ENCODE results near the gene YEATS4.

Gene YEATS4

DNA sequence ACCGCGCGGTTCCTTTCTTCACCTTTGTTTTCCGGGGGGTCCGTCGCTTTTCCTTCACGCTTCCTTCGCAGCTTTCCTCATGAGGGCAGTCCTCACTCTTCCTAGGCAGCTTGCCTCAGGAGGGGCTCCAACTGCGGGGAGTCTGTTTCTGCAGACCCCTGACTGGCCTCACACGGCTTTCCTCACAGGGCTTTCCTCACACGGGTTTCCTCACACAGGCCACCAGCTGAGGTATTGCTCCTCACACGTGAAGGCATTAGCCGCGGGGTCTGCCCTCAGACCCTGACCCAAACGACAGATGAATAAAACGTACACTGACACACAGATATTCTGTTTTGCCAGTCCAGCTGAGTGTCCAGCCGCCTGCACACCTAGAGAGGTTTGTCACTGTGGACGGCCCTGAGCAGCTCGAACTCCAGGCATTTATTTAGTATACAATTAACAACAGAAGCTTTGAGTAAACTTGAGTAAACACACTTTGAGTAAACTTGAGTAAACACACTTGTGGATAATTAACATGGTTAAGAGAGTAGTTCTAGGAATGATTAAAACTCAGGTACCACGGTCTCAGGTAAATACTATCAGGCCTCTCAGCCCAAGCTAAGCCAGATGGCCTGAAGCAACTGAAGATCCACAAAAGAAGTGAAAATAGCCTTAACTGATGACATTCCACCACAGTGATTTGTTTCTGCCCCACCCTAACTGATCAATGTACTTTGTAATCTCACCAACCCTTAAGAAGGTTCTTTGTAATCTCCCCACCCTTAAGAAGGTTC is 27.4 kb upstream of the YEATS4 start:
- Histone ChIP-seq H3K27me3 (replicated peaks; ENCODE audit: control insufficient read depth, insufficient read depth, low read length) (no peaks in the 10 kb centered on the region), H3K4me3 (replicated peaks; ENCODE audit: low read depth, low read length) (no peak overlapping the region), H3K36me3 (ENCODE audit: control insufficient read depth, insufficient read depth, low read length) (no peaks in the 10 kb centered on the region)
- TF ChIP-seq, protein P1, sequence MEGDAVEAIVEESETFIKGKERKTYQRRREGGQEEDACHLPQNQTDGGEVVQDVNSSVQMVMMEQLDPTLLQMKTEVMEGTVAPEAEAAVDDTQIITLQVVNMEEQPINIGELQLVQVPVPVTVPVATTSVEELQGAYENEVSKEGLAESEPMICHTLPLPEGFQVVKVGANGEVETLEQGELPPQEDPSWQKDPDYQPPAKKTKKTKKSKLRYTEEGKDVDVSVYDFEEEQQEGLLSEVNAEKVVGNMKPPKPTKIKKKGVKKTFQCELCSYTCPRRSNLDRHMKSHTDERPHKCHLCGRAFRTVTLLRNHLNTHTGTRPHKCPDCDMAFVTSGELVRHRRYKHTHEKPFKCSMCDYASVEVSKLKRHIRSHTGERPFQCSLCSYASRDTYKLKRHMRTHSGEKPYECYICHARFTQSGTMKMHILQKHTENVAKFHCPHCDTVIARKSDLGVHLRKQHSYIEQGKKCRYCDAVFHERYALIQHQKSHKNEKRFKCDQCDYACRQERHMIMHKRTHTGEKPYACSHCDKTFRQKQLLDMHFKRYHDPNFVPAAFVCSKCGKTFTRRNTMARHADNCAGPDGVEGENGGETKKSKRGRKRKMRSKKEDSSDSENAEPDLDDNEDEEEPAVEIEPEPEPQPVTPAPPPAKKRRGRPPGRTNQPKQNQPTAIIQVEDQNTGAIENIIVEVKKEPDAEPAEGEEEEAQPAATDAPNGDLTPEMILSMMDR (IDR thresholded peaks at IDR 0.05; ENCODE audit: insufficient read depth, low read length, poor library complexity, severe bottlenecking), result no peak
- DNase-seq (ENCODE audit: extremely low read depth, insufficient read length), result no peak

DNA sequence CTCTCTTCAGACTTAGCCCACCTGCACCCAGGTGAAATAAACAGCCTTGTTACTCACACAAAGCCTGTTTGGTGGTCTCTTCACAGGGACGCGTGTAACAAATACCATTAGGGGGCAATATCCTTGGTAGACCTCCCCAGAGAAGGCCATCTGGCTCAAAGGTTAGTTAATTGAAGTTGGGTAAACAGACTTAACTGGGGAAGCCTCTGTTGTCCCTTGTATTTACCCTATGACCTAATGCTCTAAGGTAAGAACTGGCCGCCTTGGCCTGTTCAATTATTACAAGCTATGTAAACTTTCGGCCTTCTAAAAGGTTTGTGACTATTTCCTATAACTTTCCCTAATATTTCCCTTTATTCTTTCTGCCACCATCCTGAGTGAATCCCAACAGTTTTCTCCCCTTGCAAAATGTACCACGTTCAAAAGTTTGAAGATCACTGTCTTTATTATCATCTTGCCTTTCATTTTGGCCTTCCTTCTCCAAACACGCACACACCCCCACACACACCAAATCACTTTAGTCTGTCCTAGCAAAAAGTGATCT is 26.7 kb upstream of the YEATS4 start:
- H3K4me3 ChIP-seq (replicated peaks; ENCODE audit: low read depth, low read length), result no peak overlapping the region
- no peak for DNase-seq (ENCODE audit: extremely low read depth, insufficient read length)
- TF ChIP-seq, protein P1 (IDR thresholded peaks at IDR 0.05; ENCODE audit: insufficient read depth, low read length, poor library complexity, severe bottlenecking), result no peak
- H3K36me3 ChIP-seq (ENCODE audit: control insufficient read depth, insufficient read depth, low read length), result no peaks in the 10 kb centered on the region
- H3K27me3 ChIP-seq (replicated peaks; ENCODE audit: control insufficient read depth, insufficient read depth, low read length), result no peaks in the 10 kb centered on the region

DNA sequence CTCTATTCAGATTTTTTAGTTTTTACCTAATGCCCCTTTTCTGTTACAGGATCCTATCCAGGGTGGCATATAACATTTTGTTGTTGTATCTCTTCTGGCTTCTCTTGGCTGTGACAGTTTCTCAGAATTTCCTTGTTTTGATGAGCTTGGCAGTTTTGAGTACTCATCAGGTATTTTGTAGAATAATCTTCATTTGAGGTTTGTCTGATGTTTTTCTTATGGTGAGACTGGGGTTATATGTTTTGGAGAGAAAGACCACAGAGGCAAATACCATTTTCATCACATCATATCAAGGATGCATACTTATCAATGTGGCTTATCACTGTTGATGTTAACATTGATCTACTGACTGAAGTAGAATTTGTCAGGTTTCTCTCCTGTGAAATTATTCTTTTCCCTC is 25.4 kb upstream of the YEATS4 start:
- Histone ChIP-seq H3K4me3 (replicated peaks; ENCODE audit: low read depth, low read length) (no peak overlapping the region), H3K36me3 (ENCODE audit: control insufficient read depth, insufficient read depth, low read length) (no peaks in the 10 kb centered on the region), H3K27me3 (replicated peaks; ENCODE audit: control insufficient read depth, insufficient read depth, low read length) (no peaks in the 10 kb centered on the region)
- no peak for DNase-seq (ENCODE audit: extremely low read depth, insufficient read length)
- TF ChIP-seq, protein P1 (IDR thresholded peaks at IDR 0.05; ENCODE audit: insufficient read depth, low read length, poor library complexity, severe bottlenecking), result no peak

DNA sequence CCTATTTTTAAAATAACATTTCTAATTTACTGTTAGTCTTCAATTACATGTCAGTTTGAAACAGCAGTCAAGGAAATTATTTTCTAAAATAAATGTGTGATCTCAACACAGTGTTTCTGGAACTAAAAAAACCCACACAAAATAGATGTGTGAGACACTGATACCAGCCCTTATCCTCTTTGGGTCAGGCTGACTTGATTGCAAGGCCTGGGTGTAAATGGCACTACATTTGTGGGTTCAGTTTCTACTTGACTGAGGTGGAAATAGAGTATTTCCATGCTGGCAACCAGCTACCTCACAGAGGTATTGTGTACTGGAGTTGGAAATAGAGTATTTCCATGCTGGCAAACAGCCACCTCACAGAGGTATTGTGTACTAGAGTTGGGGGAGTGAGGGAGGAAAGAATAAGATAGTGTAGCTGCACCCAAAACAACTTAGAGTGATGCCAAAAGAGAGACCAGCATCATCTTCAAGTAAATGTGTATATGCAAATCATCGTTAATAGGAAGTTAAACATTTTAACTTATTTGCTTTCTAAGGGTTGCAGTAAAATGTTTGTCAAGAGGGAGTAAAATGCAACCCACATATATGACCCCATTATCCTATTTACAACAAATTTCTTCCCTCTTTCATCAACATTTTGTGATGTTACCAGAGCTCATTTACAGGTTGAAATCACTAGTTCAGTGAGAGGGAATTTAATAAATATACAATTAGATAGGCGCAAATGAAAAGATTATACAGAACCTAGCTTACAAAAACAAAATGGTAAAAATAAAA is 22.0 kb upstream of the YEATS4 start:
- H3K4me3 ChIP-seq (replicated peaks; ENCODE audit: low read depth, low read length), result no peak overlapping the region
- H3K36me3 ChIP-seq (ENCODE audit: control insufficient read depth, insufficient read depth, low read length), result no peaks in the 10 kb centered on the region
- no peak for DNase-seq (ENCODE audit: extremely low read depth, insufficient read length)
- TF ChIP-seq, protein P1 (IDR thresholded peaks at IDR 0.05; ENCODE audit: insufficient read depth, low read length, poor library complexity, severe bottlenecking), result no peak
- H3K27me3 ChIP-seq (replicated peaks; ENCODE audit: control insufficient read depth, insufficient read depth, low read length), result no peaks in the 10 kb centered on the region; the same call in 1 of the 2 replicates

DNA sequence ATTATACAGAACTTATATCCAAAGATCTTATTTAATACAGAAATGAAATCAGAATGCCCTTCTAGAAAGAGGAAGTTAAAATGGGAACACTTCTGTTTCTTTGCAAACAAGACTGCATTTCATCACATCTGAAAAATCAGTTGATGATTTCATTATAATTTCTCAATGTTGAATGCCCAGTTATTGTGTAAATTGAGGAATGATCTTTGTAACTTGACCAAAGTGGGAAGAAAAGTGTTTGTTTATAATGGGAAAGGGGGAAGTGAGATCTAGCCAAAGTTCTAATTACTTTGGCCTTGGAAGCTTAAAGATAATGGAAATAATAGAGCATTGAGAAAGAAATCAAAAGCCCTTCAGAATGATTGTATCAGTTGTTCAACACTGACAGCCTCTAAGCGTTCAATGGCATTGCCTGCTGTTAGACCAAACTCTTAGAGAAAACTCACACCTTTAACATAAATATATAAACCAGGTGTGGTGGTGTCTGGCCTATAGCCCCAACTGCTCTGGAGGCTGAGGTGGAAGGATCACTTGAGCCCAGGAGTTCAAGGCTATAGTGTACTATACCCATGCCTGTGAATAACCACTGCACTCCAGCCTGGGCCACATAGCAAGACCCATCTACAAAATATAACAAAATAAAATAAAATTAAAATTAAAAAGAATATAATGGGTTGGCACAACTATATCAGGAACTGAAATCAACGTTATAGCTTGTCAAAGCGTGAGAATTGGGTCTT is 21.3 kb upstream of the YEATS4 start:
- TF ChIP-seq, protein P1 (IDR thresholded peaks at IDR 0.05; ENCODE audit: insufficient read depth, low read length, poor library complexity, severe bottlenecking), result no peak
- no peak for DNase-seq (ENCODE audit: extremely low read depth, insufficient read length)
- no peaks in the 10 kb centered on the region for H3K36me3 ChIP-seq (ENCODE audit: control insufficient read depth, insufficient read depth, low read length)
- no peak overlapping the region for H3K4me3 ChIP-seq (replicated peaks; ENCODE audit: low read depth, low read length)
- no peaks in the 10 kb centered on the region; the same call in 1 of the 2 replicates for H3K27me3 ChIP-seq (replicated peaks; ENCODE audit: control insufficient read depth, insufficient read depth, low read length)

Measured in GM06990 (cell line).